HepG2 (cell line): ENCODE results near the gene CPSF4. TPM values are rescaled to one million over a fixed set of nuclear protein-coding genes. Genes with fewer than 3 reads are reported as not detected.

Experiments
- BRD4 ChIP-seq: sonication (generic); formaldehyde crosslinking; IDR thresholded peaks from 2 replicates; pipeline ENCODE4 v1.4.0; 2020; ENCODE audit warnings: missing genetic modification reagents
- CBFB ChIP-seq: sonication (generic); formaldehyde crosslinking; IDR thresholded peaks from 2 replicates; pipeline ENCODE4 v1.4.0; 2020; ENCODE audit warnings: missing genetic modification reagents
- CHD2 ChIP-seq: IDR thresholded peaks from 2 replicates; pipeline ENCODE4 v1.6.1; 2011; ENCODE audit warnings: low read depth, low read length, improper control_type of control experiment
- FOXJ3 ChIP-seq: sonication (generic); formaldehyde crosslinking; IDR thresholded peaks from 2 replicates; pipeline ENCODE4 v1.4.0; 2020; ENCODE audit warnings: missing genetic modification reagents, mild to moderate bottlenecking, borderline replicate concordance
- IRF2 ChIP-seq: IDR thresholded peaks from 2 replicates; pipeline ENCODE4 v1.6.1; 2018; ENCODE audit warnings: missing genetic modification reagents, missing compliant biosample characterization
- MAFF ChIP-seq: IDR thresholded peaks from 2 replicates; pipeline ENCODE4 v1.6.1; 2011; ENCODE audit warnings: low read depth, low read length, improper control_type of control experiment
- MAFG ChIP-seq: sonication (generic); formaldehyde crosslinking; IDR thresholded peaks from 2 replicates; pipeline ENCODE4 v1.5.1; 2020; ENCODE audit warnings: mild to moderate bottlenecking, missing genetic modification reagents
- MIER2 ChIP-seq: IDR thresholded peaks from 2 replicates; pipeline ENCODE4 v1.6.1; 2016; ENCODE audit warnings: missing biosample characterization, missing genetic modification reagents
- PAWR ChIP-seq: sonication (generic); formaldehyde crosslinking; IDR thresholded peaks from 2 replicates; pipeline ENCODE4 v1.4.0; 2020; ENCODE audit warnings: missing genetic modification reagents, mild to moderate bottlenecking, borderline replicate concordance
- RBM39 ChIP-seq: fragments of 200-400 bp; formaldehyde crosslinking; IDR thresholded peaks from one replicate; pipeline ENCODE4 v1.6.1; 2018; ENCODE audit warnings: antibody characterized with exemption, mild to moderate bottlenecking, low read depth, low read length; ENCODE audit not compliant: poor library complexity, severe bottlenecking
- SALL1 ChIP-seq: sonication (generic); formaldehyde crosslinking; IDR thresholded peaks from 2 replicates; pipeline ENCODE4 v1.8.0; 2022; ENCODE audit warnings: mild to moderate bottlenecking, missing genetic modification reagents
- TGIF2 ChIP-seq: IDR thresholded peaks from 2 replicates; pipeline ENCODE4 v1.6.1; 2016; ENCODE audit warnings: control low read depth, missing compliant biosample characterization
- ZBTB25 ChIP-seq: IDR thresholded peaks from 2 replicates; pipeline ENCODE4 v1.6.1; 2018; ENCODE audit warnings: missing genetic modification reagents
- ZFP37 ChIP-seq: sonication (generic); formaldehyde crosslinking; IDR thresholded peaks from 2 replicates; pipeline ENCODE4 v1.4.0; 2020; ENCODE audit warnings: missing genetic modification reagents, borderline replicate concordance
- ZNF260 ChIP-seq: sonication (generic); formaldehyde crosslinking; IDR thresholded peaks from 2 replicates; pipeline ENCODE4 v1.4.0; 2020; ENCODE audit warnings: missing genetic modification reagents, low read depth, mild to moderate bottlenecking, borderline replicate concordance
- ZNF44 ChIP-seq: sonication (generic); formaldehyde crosslinking; IDR thresholded peaks from 2 replicates; pipeline ENCODE4 v1.5.1; 2020; ENCODE audit warnings: mild to moderate bottlenecking, missing genetic modification reagents
- ZNF597 ChIP-seq: sonication (generic); formaldehyde crosslinking; IDR thresholded peaks from 2 replicates; pipeline ENCODE4 v1.5.0; 2020; ENCODE audit warnings: missing genetic modification reagents
- ZSCAN29 ChIP-seq: sonication (generic); formaldehyde crosslinking; conservative IDR thresholded peaks from 2 replicates; pipeline ENCODE4 v1.4.0; 2020; ENCODE audit warnings: mild to moderate bottlenecking, missing genetic modification reagents
- polyA plus RNA-seq, 8 experiments: library from polyadenylated mRNA; depleted of rRNA in 3 of 8; stranded (reverse) in 7 of 8; unstranded in 1 of 8; fragments of >200 nt; fragmentation: Illumina TruSeq in 4 of 8; extraction: Trizol in 4 of 8; gene quantifications; 2 replicates each; pipeline versions ENCODE4 v1.2.1 to v1.2.3, GENCODE V29; 2011 to 2016; ENCODE audit warnings: low read depth in 4 of 8, missing spikeins in 1 of 8, mixed read lengths in 1 of 8; ENCODE audit not compliant: insufficient read depth in 1 of 8
- total RNA-seq, 5 experiments: library from RNA; depleted of rRNA; stranded (reverse); fragments of >200 nt; fragmentation: Illumina TruSeq; extraction: Trizol; gene quantifications; 2 replicates each; pipeline ENCODE4 v1.2.3, GENCODE V29; 2016; ENCODE audit warnings: low read depth in 1 of 5
- TF ChIP-seq, protein P1 (sequence below): IDR thresholded peaks from 2 replicates; pipeline ENCODE4 v1.6.1; 2012; ENCODE audit warnings: low read length, improper control_type of control experiment
- TF ChIP-seq, protein P2 (sequence below): IDR thresholded peaks from 2 replicates; pipeline ENCODE4 v1.6.1; 2016; ENCODE audit warnings: low read depth, borderline replicate concordance
- TF ChIP-seq, protein P3 (sequence below): sonication (generic); formaldehyde crosslinking; IDR thresholded peaks from 2 replicates; pipeline ENCODE4 v1.9.0; 2021; ENCODE audit warnings: missing genetic modification reagents, borderline replicate concordance

CPSF4 gene
- total and polyA plus RNA-seq, 2 of the 13 experiments (the other 11 are each of a cell fraction or from before 2014, with no cell fraction given): 34.1 to 49.6 TPM

- TF ChIP-seq, protein P1, sequence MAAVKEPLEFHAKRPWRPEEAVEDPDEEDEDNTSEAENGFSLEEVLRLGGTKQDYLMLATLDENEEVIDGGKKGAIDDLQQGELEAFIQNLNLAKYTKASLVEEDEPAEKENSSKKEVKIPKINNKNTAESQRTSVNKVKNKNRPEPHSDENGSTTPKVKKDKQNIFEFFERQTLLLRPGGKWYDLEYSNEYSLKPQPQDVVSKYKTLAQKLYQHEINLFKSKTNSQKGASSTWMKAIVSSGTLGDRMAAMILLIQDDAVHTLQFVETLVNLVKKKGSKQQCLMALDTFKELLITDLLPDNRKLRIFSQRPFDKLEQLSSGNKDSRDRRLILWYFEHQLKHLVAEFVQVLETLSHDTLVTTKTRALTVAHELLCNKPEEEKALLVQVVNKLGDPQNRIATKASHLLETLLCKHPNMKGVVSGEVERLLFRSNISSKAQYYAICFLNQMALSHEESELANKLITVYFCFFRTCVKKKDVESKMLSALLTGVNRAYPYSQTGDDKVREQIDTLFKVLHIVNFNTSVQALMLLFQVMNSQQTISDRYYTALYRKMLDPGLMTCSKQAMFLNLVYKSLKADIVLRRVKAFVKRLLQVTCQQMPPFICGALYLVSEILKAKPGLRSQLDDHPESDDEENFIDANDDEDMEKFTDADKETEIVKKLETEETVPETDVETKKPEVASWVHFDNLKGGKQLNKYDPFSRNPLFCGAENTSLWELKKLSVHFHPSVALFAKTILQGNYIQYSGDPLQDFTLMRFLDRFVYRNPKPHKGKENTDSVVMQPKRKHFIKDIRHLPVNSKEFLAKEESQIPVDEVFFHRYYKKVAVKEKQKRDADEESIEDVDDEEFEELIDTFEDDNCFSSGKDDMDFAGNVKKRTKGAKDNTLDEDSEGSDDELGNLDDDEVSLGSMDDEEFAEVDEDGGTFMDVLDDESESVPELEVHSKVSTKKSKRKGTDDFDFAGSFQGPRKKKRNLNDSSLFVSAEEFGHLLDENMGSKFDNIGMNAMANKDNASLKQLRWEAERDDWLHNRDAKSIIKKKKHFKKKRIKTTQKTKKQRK: no peak
- TF ChIP-seq ZBTB25 (CRISPR knock-in tag) (peak; percentile 88), CBFB (CRISPR knock-in tag) (peak; percentile 62; the same call in 1 of the 2 replicates), MIER2 (no peak), MAFG (CRISPR knock-in tag) (no peak), PAWR (CRISPR knock-in tag) (no peak), TGIF2 (CRISPR knock-in tag) (no peak), ZFP37 (CRISPR knock-in tag) (no peak), ZNF260 (CRISPR knock-in tag) (no peak), FOXJ3 (no peak; the same call in 1 of the 2 replicates), SALL1 (peak; percentile 88), RBM39 (peak; percentile 72), ZNF597 (CRISPR knock-in tag) (no peak), CHD2 (no peak; the same call in 1 of the 2 replicates), ZNF44 (CRISPR knock-in tag) (0 out of 2 replicates have a peak, but pooled peaks have one; percentile 55), IRF2 (CRISPR knock-in tag) (peak; percentile 97), ZSCAN29 (CRISPR knock-in tag) (no peak), MAFF (no peak), BRD4 (CRISPR knock-in tag) (no peak)
- TF ChIP-seq, protein P2, sequence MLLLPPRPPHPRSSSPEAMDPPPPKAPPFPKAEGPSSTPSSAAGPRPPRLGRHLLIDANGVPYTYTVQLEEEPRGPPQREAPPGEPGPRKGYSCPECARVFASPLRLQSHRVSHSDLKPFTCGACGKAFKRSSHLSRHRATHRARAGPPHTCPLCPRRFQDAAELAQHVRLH (CRISPR knock-in tag): peak; percentile 58; the same call in 1 of the 2 replicates
- TF ChIP-seq, protein P3, sequence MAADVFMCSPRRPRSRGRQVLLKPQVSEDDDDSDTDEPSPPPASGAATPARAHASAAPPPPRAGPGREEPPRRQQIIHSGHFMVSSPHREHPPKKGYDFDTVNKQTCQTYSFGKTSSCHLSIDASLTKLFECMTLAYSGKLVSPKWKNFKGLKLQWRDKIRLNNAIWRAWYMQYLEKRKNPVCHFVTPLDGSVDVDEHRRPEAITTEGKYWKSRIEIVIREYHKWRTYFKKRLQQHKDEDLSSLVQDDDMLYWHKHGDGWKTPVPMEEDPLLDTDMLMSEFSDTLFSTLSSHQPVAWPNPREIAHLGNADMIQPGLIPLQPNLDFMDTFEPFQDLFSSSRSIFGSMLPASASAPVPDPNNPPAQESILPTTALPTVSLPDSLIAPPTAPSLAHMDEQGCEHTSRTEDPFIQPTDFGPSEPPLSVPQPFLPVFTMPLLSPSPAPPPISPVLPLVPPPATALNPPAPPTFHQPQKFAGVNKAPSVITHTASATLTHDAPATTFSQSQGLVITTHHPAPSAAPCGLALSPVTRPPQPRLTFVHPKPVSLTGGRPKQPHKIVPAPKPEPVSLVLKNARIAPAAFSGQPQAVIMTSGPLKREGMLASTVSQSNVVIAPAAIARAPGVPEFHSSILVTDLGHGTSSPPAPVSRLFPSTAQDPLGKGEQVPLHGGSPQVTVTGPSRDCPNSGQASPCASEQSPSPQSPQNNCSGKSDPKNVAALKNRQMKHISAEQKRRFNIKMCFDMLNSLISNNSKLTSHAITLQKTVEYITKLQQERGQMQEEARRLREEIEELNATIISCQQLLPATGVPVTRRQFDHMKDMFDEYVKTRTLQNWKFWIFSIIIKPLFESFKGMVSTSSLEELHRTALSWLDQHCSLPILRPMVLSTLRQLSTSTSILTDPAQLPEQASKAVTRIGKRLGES: no peak
These were observed 61.2 kb downstream of the CPSF4 start, which contains the start of gene ZNF394 (continued) for GRCh38 chr7:99499721-99500636.
